ENCODE measurements around the gene HMGCLL1.

HMGCLL1 gene

DNA sequence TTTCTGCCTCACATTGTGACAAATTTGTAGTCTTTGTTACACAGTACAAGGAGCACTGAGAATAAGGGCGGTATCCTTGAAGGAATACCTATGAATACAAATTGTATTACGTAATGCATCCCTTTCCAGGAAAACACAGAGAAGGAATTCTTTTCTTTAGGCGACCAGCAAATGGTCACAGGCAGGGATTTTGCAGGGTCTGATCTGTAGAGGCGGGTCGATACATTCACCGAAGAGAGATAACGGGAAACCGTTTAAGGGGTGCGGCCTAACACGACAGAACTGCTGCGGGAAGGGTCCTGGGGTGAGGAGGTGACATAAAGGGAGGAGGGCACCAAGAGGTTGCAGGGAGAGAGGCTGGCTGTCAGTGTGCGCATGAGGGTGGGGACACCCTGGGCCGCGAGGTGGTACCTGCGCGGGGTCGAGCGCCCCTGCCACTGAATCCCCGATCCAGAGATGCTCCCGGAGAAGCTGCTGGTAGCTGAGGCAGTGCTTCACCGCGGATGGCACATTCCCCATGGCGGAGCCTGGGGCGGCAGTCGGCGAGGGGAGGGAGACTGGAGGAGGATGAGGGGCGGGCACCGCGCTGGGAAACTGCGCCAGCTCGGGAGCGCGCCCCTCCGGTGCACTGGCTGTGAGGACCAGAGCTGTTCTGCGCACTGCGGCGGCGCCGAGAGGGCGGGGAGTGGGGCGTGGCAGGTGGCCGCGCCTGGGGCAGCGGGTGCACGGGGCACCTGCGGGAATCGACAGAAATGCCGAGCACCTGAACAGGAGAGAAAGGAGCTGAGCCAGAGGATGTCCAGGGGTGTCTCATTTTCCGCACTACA is at the start of gene HMGCLL1:
Gene HMGCLL1 (minus strand): TSS at position 656 of the 827 bp plus-strand sequence. CDS start 137 bp downstream, at position 519.
- DNase-seq = no peak

DNA sequence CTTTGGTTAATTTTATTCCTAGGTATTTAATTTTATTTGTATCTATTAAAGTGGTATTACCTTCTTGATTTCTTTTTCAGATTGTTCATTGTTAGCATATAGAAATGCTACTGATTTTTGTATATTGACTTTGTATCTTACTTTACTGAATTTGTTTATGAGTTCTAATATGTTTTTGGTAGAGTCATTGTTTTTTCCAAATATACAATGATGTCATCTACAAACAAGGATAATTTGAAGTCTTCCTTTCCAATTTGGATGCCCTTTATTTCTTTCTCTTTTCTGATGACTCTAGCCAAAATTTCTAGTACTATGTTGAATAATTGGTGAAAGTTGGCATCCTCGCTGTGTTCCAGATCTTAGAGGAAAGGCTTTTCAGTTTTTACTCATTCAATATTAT is 43.0 kb upstream of the HMGCLL1 start:
- DNase-seq = no peak

DNA sequence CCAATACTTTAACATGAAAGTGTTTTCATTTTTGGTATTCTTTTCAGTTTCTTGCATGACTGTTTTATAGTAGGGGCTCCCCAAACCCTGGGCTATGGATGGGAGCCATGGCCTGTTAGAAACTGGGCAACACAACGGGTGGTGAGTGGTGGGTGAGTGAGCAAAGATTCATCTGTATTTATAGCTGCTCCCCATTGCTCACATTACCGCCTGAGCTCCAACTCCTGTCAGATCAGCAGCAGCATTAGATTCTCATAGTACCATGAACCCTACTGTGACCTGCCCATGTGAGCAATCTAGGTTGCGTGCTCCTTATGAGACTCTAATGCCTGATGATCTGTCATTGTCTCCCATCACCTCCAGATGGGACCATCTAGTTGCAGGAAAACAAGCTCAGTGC is 42.3 kb upstream of the HMGCLL1 start:
- no peak for DNase-seq

DNA sequence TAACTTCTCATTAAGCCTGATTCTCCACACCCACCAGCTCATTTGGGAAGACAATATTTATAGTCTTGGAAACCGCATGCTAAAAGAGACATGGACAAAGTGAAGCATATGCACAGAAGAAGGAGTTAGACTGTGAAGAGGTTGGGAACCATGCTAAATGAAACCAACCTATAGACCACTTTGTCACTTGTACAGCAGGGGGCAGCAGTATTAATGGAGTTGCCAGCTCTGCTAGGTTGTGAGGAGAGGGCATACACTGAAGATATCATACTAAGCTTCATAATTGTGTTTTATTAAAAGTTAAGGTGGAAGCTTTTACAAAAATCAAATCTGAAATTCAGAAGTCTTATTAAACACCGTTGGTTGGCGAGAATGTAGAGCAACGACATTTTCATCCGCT is 38.3 kb upstream of the HMGCLL1 start:
- no peak for DNase-seq

DNA sequence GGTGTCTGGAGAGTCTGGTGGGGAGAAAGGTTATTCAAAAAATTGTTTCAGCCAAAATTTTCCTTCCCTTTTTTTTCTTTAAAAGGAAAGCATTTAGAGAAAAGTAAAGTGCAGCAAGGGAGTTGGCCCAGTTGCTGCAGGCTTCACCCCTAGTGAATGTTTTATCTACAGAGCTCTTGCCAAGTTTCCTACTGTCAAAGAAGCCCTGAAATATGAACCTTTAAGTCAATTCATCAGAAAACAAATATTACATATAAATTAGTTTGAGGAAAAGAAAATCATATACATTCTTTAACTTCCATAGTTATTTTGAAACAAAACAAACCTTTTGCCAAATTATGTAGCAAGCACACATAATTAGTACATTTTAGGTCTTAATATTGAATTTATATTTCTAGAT is 25.0 kb upstream of the HMGCLL1 start:
- DNase-seq = no peak

DNA sequence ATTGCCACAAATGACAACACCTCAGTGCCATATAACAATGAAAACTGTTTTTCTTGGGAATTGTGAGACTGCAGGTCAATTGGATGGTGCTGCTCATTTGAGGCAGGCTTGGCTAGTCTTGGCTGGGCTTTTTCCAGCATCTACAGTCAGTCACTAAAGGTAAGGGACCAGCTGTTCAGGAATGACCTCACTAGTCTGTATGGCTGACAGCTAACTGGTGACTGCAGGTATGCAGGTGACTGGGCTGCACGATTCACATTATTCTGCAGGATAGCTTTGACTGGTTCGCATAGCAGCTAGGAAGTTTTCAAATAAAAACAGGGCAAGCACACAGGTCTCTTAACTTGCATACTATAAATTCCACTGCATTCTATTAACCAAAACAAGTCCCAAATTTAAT is 22.1 kb upstream of the HMGCLL1 start:
- no peak for DNase-seq

DNA sequence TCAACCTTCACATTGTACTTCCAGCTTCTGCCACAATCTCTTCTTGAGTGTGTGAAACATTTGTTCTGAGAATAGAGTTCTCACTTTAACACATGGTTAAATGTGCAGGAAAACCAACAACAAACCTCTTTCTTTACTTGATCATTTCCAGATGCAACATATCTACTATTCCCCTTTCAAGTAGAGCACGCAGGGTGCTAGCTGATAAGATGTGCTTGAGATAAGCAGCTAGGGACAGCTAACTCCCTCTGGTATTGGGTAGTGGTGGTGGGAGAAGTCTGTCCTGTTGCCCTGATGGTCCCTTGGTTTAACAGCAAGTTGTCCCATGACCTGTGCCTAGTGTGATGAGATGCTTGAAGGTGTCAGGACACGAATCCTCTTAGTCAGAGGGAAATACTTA is 15.4 kb upstream of the HMGCLL1 start:
- DNase-seq = no peak

DNA sequence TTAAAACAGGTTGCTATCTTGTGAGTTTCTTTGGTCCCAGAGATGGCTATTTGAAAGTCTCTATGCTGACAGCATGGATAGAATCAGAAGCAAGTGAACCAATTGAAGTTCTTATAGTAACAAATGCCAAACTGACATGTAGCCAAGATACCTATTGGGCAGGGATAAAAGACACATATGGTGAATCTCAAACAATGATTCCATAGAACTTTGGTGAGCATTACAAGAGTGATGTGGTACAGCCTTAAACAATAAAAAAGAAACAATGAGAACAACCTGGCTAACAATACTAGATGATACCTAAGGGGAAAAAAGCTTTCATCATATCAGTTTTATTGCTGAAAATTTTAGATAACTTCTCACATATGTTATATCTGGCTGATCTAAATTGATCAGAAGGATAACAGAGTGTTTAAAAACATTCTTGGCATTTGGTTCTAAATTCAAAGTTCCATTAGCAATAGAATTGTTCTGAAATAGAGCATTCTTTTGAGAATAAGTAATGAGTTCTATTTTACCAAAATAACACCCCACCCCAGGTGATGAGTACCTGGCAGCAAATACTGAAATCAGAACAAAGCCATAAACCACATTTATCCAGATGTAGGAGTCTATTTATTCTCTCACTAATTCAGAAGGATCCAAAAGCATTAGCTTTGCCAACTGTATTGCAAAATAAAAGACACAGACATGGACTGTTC is 5.8 kb upstream of the HMGCLL1 start:
- no peak for DNase-seq

DNA sequence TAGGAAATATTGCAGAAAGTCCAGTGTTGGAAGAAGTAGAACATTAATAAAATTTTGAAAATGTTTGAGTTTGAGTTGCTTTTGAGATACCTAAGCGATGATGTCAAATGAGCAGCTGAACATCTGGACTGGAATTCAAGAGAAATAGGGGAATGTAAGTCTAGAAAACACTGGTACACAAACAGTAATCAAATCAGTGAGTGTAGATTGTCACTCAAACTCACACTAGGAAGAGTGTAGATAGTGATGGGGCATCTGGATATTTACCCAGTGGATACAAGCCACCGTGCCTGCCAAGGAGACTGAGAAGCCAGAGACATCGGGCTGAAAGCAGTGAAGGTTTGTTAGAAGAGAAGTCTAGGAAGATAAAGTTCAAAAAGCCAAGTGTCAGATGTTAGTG is 2.2 kb downstream of the HMGCLL1 start:
- no peak for DNase-seq

- no peak for DNase-seq
These were observed 4.4 kb downstream of the HMGCLL1 start for GRCh38 chr6:55574556-55574955.

DNA sequence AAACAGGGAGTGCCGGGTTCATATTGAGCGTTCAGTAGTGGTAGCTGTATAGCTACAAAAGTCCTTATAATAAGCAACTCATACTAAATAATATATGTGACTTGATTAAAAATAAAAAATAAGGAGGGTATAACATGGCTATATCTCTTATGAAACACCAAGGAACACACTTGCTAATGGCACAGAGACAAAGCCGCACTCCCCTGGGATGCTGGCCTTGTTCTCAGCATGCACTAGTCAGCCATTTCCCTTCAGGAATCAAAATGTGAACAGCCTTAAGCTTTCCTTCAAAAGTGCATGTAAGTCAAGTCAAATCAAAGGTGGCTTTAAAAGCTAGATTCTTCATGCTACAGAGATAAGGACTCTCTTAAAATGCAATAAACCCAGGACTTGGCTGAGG is 9.4 kb downstream of the HMGCLL1 start:
- DNase-seq = no peak

- DNase-seq = no peak
These were observed 10.1 kb downstream of the HMGCLL1 start for GRCh38 chr6:55568808-55569439.

GRCh38 chr6:55567558-55567957 is 11.4 kb downstream of the HMGCLL1 start:
- DNase-seq = no peak

- DNase-seq = no peak
These were observed 12.8 kb downstream of the HMGCLL1 start for GRCh38 chr6:55566036-55566710.

- no peak for DNase-seq
These were observed 16.7 kb downstream of the HMGCLL1 start for GRCh38 chr6:55562318-55562717.

- DNase-seq = no peak
These were observed 18.6 kb downstream of the HMGCLL1 start for GRCh38 chr6:55560290-55560885.

GRCh38 chr6:55557146-55557545 is 21.8 kb downstream of the HMGCLL1 start:
- no peak for DNase-seq

DNA sequence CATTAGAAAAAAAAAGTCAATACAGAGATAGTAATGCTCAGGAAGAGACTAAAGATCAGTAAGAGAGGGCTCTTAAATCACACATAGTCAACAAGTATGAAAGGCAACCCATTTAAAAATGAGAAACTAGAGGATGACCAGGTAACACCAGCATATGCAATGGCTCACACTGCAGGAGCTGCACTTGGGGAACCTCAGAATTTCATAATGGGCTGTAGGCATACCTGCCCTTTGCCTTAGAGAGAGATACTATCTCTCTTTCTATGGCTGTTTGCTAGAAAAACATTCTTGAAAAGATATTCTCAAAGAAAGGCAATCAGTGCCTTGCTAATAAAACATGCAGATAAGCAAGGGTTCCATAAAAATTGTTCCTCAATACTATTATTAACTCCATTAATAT is 33.2 kb downstream of the HMGCLL1 start:
- DNase-seq = no peak

DNA sequence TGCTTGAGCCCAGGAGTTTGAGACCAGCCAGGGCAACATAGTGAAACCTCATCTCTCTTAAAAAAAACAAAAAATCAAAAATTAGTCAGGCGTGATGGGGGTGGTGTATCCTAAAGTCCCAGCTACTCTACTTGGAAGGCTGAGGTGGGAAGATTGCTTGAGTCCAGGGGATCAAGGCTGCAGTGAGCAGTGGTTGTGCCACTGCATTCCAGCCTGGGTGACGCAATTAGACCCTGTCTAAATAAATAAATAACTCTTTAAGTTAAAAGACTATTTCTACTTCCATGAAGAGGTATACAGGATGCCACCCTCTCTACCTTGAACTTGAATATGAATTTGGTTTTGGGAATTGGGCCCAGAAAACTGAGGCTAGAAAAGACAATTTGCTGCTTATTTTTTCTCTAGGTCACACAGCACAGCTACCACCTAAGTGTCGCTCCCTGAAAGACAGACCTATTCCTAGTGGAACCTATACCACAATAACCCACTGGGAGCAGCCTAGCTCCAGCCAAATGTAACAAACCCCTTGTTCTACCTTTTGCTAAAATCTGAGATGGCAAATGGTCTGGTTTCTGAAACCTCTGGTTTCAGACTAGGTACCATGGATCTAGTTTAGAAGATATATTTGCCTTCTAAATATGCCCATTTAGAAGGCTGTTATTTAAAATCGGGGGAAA is 35.2 kb downstream of the HMGCLL1 start:
- DNase-seq = no peak

DNA sequence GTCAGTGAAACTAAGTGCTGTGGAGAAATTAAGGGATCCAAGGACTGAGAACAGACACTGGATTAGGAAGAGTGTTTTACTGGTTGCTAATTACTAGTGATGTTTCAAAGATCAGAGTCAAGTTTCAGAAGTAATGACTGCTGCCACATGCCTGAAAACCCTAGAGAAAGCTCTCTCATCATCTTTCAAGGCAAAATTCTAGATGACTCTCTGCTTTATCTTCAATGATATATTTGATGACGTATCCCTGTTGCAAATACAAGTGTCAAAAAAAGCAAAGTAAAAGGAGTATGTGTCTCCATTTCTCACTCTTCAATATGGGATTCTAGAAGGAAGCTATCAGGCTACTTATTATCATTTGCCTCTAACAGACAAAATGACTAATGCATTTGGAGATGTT is 38.0 kb downstream of the HMGCLL1 start:
- no peak for DNase-seq

DNA sequence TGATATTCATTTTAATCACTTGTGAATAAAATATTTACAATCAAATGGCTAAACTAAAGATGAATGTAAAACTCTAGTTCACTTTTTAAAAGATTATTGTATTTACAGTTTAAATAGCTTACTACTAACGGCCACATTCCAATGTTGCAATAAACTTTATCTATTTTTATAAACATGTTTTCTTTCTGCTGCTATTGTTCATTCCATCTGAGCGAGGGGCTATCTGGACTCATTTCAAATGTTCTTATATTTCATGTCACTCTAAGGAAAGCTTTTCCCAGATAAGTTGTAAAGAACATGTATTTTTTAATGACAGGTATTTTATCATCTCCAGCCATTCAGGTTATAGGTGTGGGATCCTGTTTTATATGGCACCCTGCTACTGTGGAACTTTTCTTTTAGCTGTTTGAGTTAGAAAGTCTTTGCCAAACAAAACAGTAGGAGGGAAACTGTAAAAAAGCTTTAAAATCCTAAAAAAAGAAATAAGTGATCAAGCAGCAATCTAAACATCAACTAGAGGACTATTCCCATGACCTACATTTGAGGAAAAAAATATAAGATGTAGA is 42.5 kb downstream of the HMGCLL1 start:
- DNase-seq = no peak

DNA sequence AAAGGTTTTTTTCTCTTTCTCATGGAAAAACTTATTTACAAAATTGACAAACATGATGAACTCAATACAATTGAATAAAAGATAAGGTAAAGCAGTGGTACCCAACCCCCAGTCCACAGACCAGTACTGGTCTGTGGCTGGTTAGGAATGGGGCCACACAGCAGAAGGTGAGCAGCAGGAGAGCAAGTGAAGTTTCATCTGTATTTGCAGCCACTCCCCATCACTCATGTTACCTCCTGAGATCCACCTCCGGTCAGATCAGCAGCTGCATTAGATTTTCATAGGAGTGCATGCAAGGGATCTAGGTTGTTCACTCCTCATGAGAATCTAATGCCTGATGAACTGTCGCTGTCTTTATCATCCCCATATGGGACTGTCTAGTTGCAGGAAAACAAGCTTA is 47.5 kb downstream of the HMGCLL1 start:
- DNase-seq = no peak

Data from activated T-cell treated with anti-CD3 and anti-CD28 coated beads, Interleukin-2, amount 50 U/mL, for 1 hour (primary cell).